Naive B cell (primary cell): Measurements from ENCODE around the gene B9D1. TPM values are rescaled to one million over a fixed set of nuclear protein-coding genes. Genes with fewer than 3 reads are reported as not detected.

Experiments used
- ATAC-seq, 2 donors: fragments of 150-1000 bp; cut with Tn5 transposase; 2 replicates each; pipeline ENCODE4 v1.10.0; 2021; ENCODE audit warnings: low read depth in 2 of 2, mild to moderate bottlenecking in 2 of 2, moderate library complexity in 2 of 2
- DNase-seq: peaks from one replicate; pipeline ENCODE4 v3.0.0; 2022
- H3K27ac Mint-ChIP-seq, 6 donors: one replicate each; pipeline ENCODE4 v1.8.0; 2020 to 2022; ENCODE audit warnings: mild to moderate bottlenecking in 6 of 6, mixed read lengths in 6 of 6, moderate library complexity in 5 of 6, inconsistent platforms in 2 of 6
- H3K27me3 Mint-ChIP-seq, 3 donors: one replicate each; pipeline ENCODE4 v1.8.0; 2021 to 2022; ENCODE audit warnings: mixed read lengths in 3 of 3, mild to moderate bottlenecking in 1 of 3
- H3K36me3 Mint-ChIP-seq, 2 donors: one replicate each; pipeline ENCODE4 v1.8.0; 2020 to 2022; ENCODE audit warnings: mixed read lengths in 2 of 2, inconsistent platforms in 1 of 2, mild to moderate bottlenecking in 1 of 2
- H3K4me1 Mint-ChIP-seq, 3 donors: one replicate each; pipeline ENCODE4 v1.8.0; 2020 to 2022; ENCODE audit warnings: mixed read lengths in 3 of 3, inconsistent platforms in 1 of 3, mild to moderate bottlenecking in 1 of 3, moderate library complexity in 1 of 3
- H3K4me3 Mint-ChIP-seq, 8 donors: one replicate each; pipeline ENCODE4 v1.8.0; 2020 to 2022; ENCODE audit warnings: mild to moderate bottlenecking in 8 of 8, mixed read lengths in 8 of 8, moderate library complexity in 8 of 8, inconsistent platforms in 2 of 8
- H3K9me3 Mint-ChIP-seq, 7 donors: one replicate each; pipeline ENCODE4 v1.8.0; 2020 to 2022; ENCODE audit warnings: mixed read lengths in 7 of 7, mild to moderate bottlenecking in 5 of 7, inconsistent platforms in 2 of 7, moderate library complexity in 1 of 7
- polyA plus RNA-seq, 6 donors: library from polyadenylated mRNA; unstranded; fragments of 300-500 nt; fragmentation: Illumina TruSeq; gene quantifications; one replicate each; pipeline ENCODE4 v1.2.3, GENCODE V29; 2021; ENCODE audit warnings: low read depth in 6 of 6

Gene B9D1
- polyA plus RNA-seq, 6 donors from 2014 or later, result 1.2 to 4.1 (median 1.6) TPM

DNA sequence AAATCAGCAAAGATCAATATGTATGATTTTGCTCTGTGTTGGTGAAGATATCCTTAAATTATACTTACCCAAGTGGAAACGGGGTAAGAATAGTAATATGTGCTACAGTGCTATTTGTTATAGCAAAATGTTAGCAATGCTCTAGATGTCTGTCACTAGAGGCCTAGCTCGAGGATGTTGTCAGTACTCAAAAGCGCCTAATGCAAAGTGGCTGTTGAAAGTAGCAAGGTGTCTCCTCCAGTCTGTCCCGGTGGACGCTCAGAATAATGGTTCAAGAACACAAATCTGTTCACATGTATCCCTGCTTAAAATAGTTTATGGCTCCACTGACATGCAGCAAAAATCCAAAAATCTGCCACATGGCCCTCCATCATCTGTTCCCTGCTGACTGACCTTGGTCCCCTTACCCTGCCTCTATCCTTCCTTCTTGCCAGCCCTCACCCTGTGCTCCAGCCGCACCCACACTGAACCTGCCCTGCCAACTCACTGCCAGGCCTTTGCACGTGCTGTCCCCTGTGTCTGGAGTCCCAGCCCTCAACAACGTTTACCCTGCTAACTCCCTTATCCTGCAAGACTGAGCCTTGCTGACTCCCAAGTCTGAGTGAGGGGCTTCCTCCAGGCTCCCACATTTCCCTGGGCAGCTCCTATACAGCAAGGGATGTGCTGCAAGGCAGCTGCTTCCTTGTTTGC, 38.9 kb upstream of the B9D1 start:
- DNase-seq (no peak), ATAC-seq (no peak)
- Mint-ChIP-seq H3K27me3 (peaks cover 3 to 30% (median 8%) of the 10 kb centered on the region in 3 donors), H3K4me1 (peaks cover 0 to 8% (median 0%) of the 10 kb centered on the region in 3 donors), H3K4me3 (no peak overlapping the region), H3K9me3 (peaks cover 0 to 4% (median 0%) of the 10 kb centered on the region in 7 donors), H3K27ac (no peak overlapping the region), H3K36me3 (no peaks in the 10 kb centered on the region)

DNA sequence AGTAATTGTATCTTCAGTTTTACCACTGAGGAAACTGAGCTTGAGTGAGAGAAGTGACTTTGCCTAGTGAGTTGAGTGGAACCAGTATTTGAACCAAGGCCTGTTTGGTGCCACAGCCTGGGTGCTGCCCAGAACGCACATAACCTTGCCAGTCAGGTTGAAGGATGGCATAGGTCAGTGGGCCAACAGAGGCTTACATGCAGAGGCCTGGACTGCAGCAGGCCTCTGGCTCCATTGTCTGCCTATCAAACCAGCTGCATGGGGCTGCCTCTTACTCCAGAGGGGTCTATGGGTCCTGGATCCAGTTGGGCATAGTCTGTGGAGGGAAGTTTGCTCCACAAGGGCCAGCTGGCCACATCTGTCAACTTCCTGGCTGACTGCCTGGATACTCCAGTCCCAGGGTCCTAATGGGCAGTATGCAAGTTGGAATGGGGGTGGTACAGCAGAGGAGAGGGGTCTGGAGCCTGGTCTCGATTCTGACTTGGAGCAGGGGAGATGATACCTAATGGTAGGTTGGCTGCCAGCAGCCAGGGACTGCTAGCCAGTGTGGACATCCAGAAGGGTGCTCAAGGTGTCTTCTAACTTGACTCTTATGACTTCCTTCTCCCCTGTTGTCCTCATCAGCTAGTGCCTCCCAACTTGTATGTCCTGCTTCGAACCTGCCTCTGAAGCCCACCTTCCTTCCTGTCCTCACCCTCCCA, 37.4 kb upstream of the B9D1 start:
- DNase-seq (no peak), ATAC-seq (no peak)
- Mint-ChIP-seq H3K27me3 (peaks cover 3 to 32% (median 8%) of the 10 kb centered on the region in 3 donors), H3K36me3 (no peaks in the 10 kb centered on the region), H3K27ac (no peak overlapping the region), H3K9me3 (peaks cover 0 to 4% (median 0%) of the 10 kb centered on the region in 7 donors), H3K4me3 (no peak overlapping the region), H3K4me1 (peaks cover 0 to 4% (median 0%) of the 10 kb centered on the region in 3 donors)

DNA sequence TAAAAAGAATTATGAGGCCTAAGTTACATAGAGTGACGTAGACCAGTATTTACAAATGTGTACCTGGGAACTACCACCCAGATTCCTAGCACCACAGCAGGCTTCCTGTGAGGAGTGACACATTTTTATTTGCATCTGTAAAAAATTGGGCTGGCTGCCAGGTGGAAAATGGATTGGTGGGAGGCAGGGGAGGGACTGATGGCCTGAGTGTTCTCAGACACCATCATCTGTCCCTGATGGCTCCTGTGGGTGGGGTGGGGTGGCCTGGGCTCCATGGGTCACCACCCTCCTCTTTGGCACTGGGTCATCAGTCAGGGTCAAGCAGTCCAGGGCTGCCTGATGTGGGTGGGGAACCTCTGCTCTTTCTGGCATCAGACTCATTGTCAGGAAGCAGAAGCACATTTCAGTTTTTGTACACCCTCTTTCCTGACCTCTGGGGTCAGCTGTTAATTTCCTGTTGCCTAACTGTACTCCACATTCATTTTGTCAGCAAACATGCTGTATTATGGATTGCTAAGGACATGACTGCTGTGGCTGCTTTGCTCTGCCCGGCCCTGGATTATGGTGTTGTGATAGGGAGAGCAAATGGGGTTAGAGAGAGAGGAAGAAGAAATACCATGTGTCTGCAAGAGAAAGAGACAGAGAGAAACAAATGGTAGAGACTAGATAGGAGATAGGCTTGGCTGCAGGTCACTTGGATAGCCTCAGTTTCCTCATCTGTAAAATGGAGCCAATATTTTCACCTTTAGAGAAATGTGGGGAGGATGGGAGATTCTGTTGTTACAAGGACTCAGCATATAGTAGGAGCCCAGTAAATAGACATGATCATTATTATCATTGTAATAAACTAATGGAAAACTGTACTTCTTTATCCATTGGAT, 36.0 kb upstream of the B9D1 start:
- no peak overlapping the region for H3K27ac Mint-ChIP-seq
- peaks cover 1 to 27% (median 3%) of the 10 kb centered on the region in 3 donors for H3K27me3 Mint-ChIP-seq

DNA sequence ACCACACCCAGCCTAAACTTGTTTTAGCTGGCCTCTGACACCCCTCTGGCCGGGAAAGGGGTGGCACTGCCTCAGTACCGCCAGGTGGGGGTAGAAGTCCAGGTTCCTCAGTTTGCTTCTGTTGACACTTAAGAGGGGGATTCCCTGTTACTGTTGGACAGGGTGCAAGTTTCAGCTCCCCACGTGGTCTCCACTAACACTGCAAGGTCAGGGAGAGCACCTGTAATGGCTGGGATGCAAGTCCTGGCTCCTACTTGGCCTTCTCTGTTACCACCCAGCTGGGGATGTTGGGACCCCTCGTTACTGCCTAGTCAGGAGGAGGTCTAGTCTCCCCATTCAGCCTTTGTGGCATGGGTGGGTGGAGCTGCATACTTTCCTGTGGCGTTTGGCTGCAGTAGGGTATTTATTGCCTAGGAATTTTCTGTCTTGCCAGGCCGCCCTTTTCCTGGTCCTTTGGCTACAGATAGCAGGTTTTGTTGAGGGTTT, 35.1 kb upstream of the B9D1 start:
- no peak overlapping the region for H3K4me3 Mint-ChIP-seq
- ATAC-seq (no peak), DNase-seq (no peak)
- no peaks in the 10 kb centered on the region for H3K36me3 Mint-ChIP-seq
- peaks cover 4 to 20% (median 10%) of the 10 kb centered on the region in 3 donors for H3K27me3 Mint-ChIP-seq
- no peaks in the 10 kb centered on the region for H3K9me3 Mint-ChIP-seq
- no peak overlapping the region for H3K27ac Mint-ChIP-seq
- no peaks in the 10 kb centered on the region for H3K4me1 Mint-ChIP-seq

More for the DNA sequence above, 36.0 kb upstream of the B9D1 start:
- Mint-ChIP-seq H3K9me3 (peaks cover 0 to 1% (median 0%) of the 10 kb centered on the region in 7 donors), H3K4me1 (peaks cover 0 to 1% (median 0%) of the 10 kb centered on the region in 3 donors), H3K4me3 (no peak overlapping the region), H3K36me3 (no peaks in the 10 kb centered on the region)
- ATAC-seq (no peak), DNase-seq (no peak)

DNA sequence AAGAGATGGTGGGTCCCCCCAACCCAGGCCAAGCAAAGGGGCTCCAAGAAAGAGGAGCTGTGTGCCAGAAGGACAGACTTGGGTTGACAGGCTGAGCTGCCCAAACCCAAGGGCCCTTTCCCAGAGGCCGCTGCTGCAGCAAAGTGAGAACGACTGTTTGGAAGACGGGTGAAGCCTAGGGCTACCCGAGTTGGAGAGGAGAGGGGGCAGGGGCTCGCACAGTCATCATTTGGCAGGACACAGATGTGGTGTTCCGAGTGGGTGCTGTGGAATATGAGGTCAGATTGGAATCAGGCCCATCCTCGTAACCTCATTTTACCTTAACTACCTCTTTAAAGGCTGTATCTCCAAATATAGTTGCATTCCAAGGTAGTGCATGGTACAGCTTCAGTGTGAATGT, 29.8 kb upstream of the B9D1 start:
- peak overlapping the region in 1 of 6 donors; percentile 27 for H3K27ac Mint-ChIP-seq

DNA sequence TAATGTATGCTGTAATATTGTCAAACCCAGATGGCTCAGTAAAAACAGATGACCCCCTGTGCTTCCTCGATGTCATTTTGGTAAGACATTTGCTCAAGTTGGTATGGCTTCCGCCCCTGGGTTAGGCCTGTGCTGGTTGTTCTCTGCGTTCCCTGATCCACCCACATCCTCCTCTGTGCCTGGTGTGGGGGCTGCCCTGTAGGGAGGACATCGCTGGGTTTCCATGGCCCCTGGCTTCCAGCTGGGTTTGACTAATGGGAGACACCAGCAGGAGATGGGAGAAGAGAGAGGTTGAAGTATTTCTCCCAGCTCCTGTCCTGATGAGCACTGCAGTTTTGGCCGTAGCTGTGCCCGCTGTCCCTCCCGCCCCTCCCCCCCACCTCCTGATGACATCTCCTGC, 28.9 kb upstream of the B9D1 start:
- H3K4me3 Mint-ChIP-seq, result no peak overlapping the region
- peaks cover 0 to 2% (median 1%) of the 10 kb centered on the region in 3 donors for H3K4me1 Mint-ChIP-seq
- H3K36me3 Mint-ChIP-seq, result no peaks in the 10 kb centered on the region
- peaks cover 17 to 24% (median 20%) of the 10 kb centered on the region in 3 donors for H3K27me3 Mint-ChIP-seq
- DNase-seq (no peak), ATAC-seq (no peak)
- H3K27ac Mint-ChIP-seq, result no peak overlapping the region
- H3K9me3 Mint-ChIP-seq, result no peaks in the 10 kb centered on the region

More for the DNA sequence above, 29.8 kb upstream of the B9D1 start:
- Mint-ChIP-seq H3K4me1 (peaks cover 0 to 1% (median 0%) of the 10 kb centered on the region in 3 donors), H3K9me3 (no peaks in the 10 kb centered on the region), H3K36me3 (no peaks in the 10 kb centered on the region), H3K27me3 (peaks cover 17 to 24% (median 20%) of the 10 kb centered on the region in 3 donors), H3K4me3 (no peak overlapping the region)
- DNase-seq (no peak), ATAC-seq (no peak)

DNA sequence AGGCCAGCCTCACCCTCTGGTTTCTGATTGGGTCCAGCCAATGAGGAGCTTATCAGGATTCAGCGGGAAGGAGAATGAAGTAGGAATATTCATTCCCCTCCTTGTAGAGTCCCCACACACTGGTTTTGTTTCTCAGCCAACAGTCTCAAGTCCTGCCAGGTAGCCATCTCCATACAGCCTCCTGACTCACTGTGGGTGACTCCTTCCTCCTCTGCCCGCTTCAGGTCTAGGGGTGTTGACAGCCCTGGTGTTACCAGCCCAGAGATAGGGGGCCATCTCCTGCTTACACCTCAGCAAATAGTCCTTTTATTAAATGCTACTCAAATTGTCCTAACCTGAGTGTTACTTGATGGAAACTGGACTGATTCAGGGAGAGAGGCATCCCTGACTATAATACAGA, 28.4 kb upstream of the B9D1 start:
- no peaks in the 10 kb centered on the region for H3K9me3 Mint-ChIP-seq
- peaks cover 18 to 24% (median 20%) of the 10 kb centered on the region in 3 donors for H3K27me3 Mint-ChIP-seq
- H3K4me1 Mint-ChIP-seq, result peaks cover 0 to 4% (median 1%) of the 10 kb centered on the region in 3 donors
- no peaks in the 10 kb centered on the region for H3K36me3 Mint-ChIP-seq
- DNase-seq (no peak), ATAC-seq (no peak)
- H3K27ac Mint-ChIP-seq, result peak overlapping the region in 1 of 6 donors; percentile 36
- no peak overlapping the region for H3K4me3 Mint-ChIP-seq

DNA sequence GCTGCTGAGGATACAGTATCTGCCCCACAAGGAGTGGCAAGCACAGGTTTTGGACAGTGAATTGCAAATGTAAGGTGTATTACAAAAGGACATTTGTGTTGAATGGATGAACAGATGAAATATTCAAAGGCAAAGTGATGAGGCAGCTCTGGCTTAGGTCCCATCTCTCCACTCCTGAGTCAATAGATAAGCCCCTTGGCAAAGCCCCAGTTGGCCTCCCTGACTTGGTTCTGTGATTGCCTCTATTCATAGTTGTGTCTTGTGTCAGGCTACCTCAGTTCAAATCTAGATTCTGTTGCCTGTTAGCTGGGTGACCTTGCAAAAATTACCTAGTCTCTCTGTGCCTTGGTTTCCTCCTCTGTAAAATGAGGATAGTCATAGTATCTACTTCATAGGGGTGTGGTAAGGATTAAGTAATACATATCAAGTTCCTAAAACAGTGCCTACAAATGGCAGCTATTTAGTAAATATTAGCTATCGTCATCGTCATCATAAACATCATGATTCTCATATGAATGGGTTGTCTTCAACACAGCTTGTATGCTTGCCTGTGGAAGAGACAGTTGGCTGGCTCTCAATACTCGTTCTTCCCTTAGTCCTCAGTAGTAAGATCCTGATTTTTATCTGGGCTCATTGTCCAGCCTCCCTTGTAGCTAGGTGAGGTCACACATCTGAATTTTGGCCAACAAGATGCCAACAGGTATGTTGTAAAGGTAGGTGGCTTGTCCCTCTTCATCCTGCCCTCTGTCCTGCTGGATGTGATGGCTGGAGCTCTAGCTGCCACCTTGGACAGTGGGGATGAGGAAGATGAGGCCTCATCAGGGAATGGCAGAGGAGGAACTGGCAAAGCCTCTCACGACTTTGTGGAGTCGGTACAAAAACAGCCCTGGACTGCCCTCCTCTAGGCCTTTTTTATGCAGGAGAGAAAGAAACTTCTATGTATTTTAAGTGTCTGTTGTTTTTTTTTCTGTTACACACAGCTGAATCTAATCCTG, 26.6 kb upstream of the B9D1 start:
- Mint-ChIP-seq H3K27me3 (peaks cover 18 to 24% (median 20%) of the 10 kb centered on the region in 3 donors), H3K4me1 (peaks cover 0 to 11% (median 5%) of the 10 kb centered on the region in 3 donors), H3K9me3 (no peaks in the 10 kb centered on the region), H3K4me3 (no peak overlapping the region), H3K27ac (peak overlapping the region in 1 of 6 donors; percentile 49), H3K36me3 (peaks cover 4 to 6% of the 10 kb centered on the region in 2 donors)
- ATAC-seq (no peak), DNase-seq (no peak)

DNA sequence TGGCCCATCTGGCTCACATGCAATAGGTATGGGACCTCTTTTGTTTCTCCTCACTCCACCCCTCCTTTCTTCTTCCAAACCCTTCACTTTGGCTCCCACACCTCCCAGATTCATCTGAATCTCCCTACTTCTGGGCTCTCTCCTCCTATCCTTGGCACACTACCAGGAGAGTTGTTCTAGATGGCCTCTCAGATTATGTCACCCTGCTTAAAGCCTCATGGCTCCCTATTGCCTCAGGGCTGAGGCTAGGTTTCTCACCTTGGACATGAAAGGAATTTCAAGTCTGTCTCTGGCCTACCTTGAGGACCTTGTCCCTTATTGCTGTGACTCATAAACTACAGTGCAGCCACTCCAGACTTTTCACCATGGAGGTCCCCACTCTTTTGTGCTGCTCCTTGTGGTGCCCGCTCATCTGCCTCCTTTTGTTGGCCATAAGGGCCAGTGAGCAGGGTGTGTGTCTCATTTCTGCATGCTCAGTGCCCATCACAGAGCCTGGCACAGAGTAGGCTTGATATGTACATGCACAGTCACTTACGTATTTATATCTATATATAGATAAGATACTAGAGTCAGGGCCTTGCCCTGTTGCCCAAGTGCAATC, 25.5 kb upstream of the B9D1 start:
- Mint-ChIP-seq H3K27me3 (peaks cover 18 to 20% (median 18%) of the 10 kb centered on the region in 3 donors), H3K27ac (no peak overlapping the region), H3K4me3 (peak overlapping the region in 2 of 8 donors; percentile 54 to 83), H3K4me1 (peaks cover 0 to 12% (median 5%) of the 10 kb centered on the region in 3 donors), H3K9me3 (no peaks in the 10 kb centered on the region), H3K36me3 (peaks cover 4 to 6% of the 10 kb centered on the region in 2 donors)
- ATAC-seq, result no peak
- DNase-seq, result no peak

DNA sequence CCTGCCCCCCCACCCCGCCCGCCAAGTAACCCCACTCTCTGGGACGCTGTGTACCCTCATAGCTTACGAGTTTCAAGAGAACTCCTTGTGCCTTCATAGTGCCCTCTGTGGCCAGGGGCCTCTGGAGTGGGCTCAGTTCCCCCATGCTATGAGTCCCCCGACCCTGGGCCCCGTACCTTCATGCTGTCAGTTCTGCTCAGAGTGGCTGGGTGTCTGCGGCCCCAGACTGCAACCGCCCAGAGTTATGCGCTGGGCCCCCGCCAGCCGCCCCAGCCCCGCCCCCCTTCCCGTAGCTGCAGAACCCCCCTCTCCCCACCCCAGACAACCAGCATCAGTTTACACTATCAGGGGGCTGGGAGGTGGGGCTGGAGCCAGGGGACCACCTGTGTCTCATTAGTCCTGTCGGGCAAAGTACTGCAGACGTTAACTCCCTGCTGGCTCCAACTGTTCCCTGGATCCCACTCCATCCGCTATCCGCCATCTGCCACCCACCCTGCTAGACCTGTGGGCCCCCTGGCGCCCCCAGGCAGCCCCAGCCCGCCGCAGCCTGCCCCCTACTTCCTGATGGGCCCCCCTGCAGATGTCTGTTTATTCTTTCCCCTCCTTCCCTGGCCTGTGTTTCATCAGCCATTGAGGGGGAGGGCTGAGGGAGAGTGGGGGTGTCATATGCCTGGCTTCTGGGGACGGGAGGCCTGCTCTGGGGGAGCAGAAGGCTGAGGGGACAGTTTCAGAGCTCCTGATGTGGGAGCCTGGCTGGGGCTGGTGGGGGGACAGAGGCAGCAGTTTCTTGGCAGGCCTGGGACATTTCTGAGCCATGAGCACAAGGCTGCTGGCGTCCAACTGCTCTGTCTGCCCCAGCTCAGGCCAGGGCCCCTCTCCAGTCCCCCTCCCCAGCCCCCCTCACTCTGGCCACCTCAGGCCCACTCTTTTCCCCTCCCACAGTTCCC, 24.7 kb upstream of the B9D1 start, which contains the start of gene MFAP4:
MFAP4 (minus strand) TSS at position 217 of the 947 bp plus-strand sequence; CDS start at position 182, 35 bp downstream.
- no peak for DNase-seq
- no peak within 1 kb of the TSS for H3K27ac Mint-ChIP-seq
- peaks cover 12 to 18% (median 12%) of the 10 kb centered on the region in 3 donors for H3K27me3 Mint-ChIP-seq
- H3K36me3 Mint-ChIP-seq, result peaks cover 4 to 6% of the 10 kb centered on the region in 2 donors
- peak within 1 kb of the TSS in 2 of 8 donors; percentile 54 to 83 for H3K4me3 Mint-ChIP-seq
- no peak for ATAC-seq
- peaks cover 0 to 12% (median 5%) of the 10 kb centered on the region in 3 donors for H3K4me1 Mint-ChIP-seq
- no peaks in the 10 kb centered on the region for H3K9me3 Mint-ChIP-seq
